Mesothelial cell of epicardium (in vitro differentiated cells): ENCODE data around the gene RBM20. TPM values are rescaled to one million over a fixed set of nuclear protein-coding genes. Genes with fewer than 3 reads are reported as not detected.

ENCODE experiments used
- DNase-seq, 2 experiments: peaks; one replicate each; pipeline ENCODE4 v3.0.0; 2021; ENCODE audit warnings: low spot score in 2 of 2; ENCODE audit not compliant: unreplicated experiment in 2 of 2
- H3K27ac Mint-ChIP-seq: 2 replicates; pipeline ENCODE4 v1.8.0; 2021; ENCODE audit warnings: mixed read lengths
- H3K27me3 Mint-ChIP-seq: 2 replicates; pipeline ENCODE4 v1.8.0; 2021; ENCODE audit warnings: low read depth, mixed read lengths
- H3K36me3 Mint-ChIP-seq: 2 replicates; pipeline ENCODE4 v1.8.0; 2021; ENCODE audit warnings: mixed read lengths
- H3K4me1 Mint-ChIP-seq: 2 replicates; pipeline ENCODE4 v1.8.0; 2021; ENCODE audit warnings: mixed read lengths
- H3K4me3 Mint-ChIP-seq: 2 replicates; pipeline ENCODE4 v1.8.0; 2021; ENCODE audit warnings: mild to moderate bottlenecking, moderate library complexity, mixed read lengths
- H3K9me3 Mint-ChIP-seq: 2 replicates; pipeline ENCODE4 v1.8.0; 2021; ENCODE audit warnings: mixed read lengths
- total RNA-seq: library from RNA; stranded (reverse); gene quantifications from 3 replicates; pipeline ENCODE4 v1.2.1, GENCODE V29; 2021
- TF ChIP-seq, protein P1 (sequence below): fragments of 200-600 bp; sonication (generic); IDR thresholded peaks from one replicate; pipeline ENCODE4 v1.5.0; 2021; ENCODE audit warnings: antibody characterized with exemption; ENCODE audit not compliant: unreplicated experiment

The RBM20 gene
- total RNA-seq, 1 donor from 2014 or later: 23.3 TPM

GRCh38 chr10:110641256-110641655 is 2.9 kb upstream of the RBM20 start:
- peak in 1 of 2 experiments; percentile 71 for DNase-seq
- Mint-ChIP-seq H3K4me3 (peak overlapping the region; percentile 84), H3K4me1 (peaks cover 60% of the 10 kb centered on the region), H3K36me3 (no peaks in the 10 kb centered on the region), H3K9me3 (no peaks in the 10 kb centered on the region), H3K27me3 (peaks cover 5% of the 10 kb centered on the region), H3K27ac (peak overlapping the region; percentile 93)
- TF ChIP-seq, protein P1, sequence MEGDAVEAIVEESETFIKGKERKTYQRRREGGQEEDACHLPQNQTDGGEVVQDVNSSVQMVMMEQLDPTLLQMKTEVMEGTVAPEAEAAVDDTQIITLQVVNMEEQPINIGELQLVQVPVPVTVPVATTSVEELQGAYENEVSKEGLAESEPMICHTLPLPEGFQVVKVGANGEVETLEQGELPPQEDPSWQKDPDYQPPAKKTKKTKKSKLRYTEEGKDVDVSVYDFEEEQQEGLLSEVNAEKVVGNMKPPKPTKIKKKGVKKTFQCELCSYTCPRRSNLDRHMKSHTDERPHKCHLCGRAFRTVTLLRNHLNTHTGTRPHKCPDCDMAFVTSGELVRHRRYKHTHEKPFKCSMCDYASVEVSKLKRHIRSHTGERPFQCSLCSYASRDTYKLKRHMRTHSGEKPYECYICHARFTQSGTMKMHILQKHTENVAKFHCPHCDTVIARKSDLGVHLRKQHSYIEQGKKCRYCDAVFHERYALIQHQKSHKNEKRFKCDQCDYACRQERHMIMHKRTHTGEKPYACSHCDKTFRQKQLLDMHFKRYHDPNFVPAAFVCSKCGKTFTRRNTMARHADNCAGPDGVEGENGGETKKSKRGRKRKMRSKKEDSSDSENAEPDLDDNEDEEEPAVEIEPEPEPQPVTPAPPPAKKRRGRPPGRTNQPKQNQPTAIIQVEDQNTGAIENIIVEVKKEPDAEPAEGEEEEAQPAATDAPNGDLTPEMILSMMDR: no peak

DNA sequence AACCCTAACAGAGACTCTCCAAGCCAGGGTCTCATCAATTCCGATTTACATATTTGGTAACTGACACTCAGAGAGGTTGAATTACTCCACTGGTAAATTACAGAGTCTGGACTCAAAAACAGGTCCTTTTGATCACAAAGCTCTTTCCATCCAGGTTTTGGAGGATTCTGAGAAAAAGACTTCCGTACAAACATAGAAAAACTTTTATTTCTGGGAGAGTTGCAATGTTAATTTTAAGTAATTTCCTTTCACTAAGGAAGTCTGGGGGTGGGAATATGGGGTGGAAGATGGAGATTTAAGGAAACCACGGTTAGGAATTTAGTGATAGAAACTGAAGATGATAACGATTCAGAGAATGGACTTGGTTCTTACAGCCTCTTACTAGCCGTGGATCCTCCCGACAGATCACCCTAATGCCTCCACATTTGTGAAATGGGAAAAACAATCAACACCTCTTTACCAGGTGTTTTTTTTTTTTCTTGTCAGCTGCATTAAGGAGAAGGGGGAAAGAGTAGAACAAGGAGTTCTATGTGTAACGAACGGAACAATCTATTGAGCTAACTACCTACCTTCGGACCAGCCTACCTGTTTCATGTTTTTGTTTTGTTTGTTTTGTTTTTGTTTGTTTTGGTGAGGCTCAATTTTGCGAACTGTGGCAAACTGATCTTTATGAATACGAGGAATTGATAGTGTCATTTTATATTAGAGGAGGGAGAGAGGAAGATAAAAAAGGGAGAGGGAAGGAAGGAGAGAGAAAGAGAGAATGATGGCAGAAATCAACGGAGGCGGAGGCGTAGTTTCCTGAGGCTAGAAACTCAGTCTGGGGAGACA is 1.7 kb upstream of the RBM20 start:
- DNase-seq: no peak
- Mint-ChIP-seq H3K9me3 (no peaks in the 10 kb centered on the region), H3K36me3 (no peaks in the 10 kb centered on the region), H3K4me1 (peaks cover 59% of the 10 kb centered on the region), H3K27ac (peak overlapping the region; percentile 93), H3K27me3 (peaks cover 5% of the 10 kb centered on the region), H3K4me3 (peak overlapping the region; percentile 84)
- TF ChIP-seq, protein P1: no peak

GRCh38 chr10:110643035-110643652 is 992 bp upstream of the RBM20 start:
- Mint-ChIP-seq H3K9me3 (no peaks in the 10 kb centered on the region), H3K27ac (peak overlapping the region; percentile 93), H3K27me3 (peaks cover 5% of the 10 kb centered on the region), H3K4me3 (peak overlapping the region; percentile 84), H3K36me3 (no peaks in the 10 kb centered on the region), H3K4me1 (peaks cover 56% of the 10 kb centered on the region)
- TF ChIP-seq, protein P1: no peak
- peak in 1 of 2 experiments; percentile 45 for DNase-seq

DNA sequence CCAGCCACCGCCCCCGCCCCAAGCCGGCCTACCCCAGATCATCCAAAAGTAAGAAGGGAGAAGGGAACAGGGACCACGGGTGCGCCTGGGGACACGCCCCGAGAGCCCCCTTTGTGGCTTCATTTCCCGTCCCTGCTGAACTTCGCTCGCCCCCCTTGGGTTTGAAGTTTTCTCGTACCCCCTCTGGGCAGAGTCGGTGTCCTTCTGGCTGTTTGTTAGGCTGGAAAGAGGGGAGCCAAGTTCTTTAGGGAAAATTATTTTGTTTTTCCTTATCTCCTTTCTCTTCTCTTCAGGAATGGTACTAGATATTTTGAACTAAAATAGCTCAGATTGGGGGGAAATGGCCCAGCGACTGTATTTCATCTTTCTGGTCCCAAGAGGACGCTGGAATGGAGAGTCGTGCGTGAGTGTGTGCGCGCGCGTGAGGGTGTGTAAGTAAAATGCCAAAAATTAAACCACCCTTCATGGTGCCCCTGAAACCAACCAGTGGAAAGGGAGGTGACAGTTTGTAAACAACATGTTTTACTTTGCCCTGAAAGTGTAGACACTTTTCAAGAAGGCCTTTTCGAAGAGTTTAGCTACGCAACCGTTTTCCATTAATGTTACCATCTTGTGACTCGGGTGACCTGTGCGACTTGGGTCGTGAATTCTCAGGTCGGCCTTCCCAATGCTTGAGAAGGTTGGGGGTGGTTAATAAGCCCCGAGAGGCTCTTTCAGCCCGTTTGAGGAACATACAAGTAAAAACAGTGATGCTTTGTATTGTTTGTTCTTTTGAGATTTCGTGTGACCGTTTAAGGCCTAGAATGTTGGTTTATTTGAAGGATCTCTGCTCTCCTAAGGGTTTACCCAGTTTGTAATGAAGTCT is 694 bp downstream of the RBM20 start:
- Mint-ChIP-seq H3K36me3 (no peaks in the 10 kb centered on the region), H3K27ac (peak overlapping the region; percentile 95), H3K4me3 (peak overlapping the region; percentile 86), H3K4me1 (peaks cover 72% of the 10 kb centered on the region), H3K9me3 (no peaks in the 10 kb centered on the region), H3K27me3 (peaks cover 5% of the 10 kb centered on the region)
- DNase-seq: no peak
- TF ChIP-seq, protein P1: no peak

- H3K4me1 Mint-ChIP-seq: peaks cover 76% of the 10 kb centered on the region
- H3K27me3 Mint-ChIP-seq: peaks cover 5% of the 10 kb centered on the region
- DNase-seq: no peak
- no peaks in the 10 kb centered on the region for H3K9me3 Mint-ChIP-seq
- TF ChIP-seq, protein P1: no peak
- peak overlapping the region; percentile 53 for H3K4me3 Mint-ChIP-seq
- peak overlapping the region; percentile 80 for H3K27ac Mint-ChIP-seq
- H3K36me3 Mint-ChIP-seq: no peaks in the 10 kb centered on the region
Observed at GRCh38 chr10:110646417-110647135, 2.4 kb downstream of the RBM20 start.
